GM19238 (cell line): Measurements from ENCODE around the gene ADARB1.
A peak's percentile ranks its signal among the peaks of the same experiment; 100 is the strongest.

Source experiments
- DNase-seq: peaks from one replicate; pipeline ENCODE4 v3.0.0; 2011; ENCODE audit warnings: low spot score; ENCODE audit not compliant: insufficient read length

ADARB1 gene

DNA sequence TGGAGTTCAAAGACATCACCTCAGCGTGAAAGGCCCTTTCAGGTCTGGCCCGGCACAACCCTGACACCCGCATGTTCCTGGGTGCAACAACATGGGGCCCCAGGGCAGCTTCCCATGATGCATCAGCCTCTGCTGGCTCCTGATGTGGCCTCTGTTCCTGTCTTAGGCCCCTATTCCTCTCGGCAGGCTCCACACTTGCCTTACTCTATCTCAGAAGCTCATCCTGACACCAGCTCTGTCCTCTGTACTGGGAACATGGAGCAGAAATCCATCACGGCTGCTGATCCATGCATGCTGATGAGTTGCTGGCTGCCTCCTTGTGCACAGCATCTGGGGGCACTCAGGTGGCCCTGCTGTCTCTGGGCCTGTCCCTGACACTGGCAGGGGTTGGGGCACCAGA, 74.6 kb downstream of the ADARB1 start:
- no peak for DNase-seq

DNA sequence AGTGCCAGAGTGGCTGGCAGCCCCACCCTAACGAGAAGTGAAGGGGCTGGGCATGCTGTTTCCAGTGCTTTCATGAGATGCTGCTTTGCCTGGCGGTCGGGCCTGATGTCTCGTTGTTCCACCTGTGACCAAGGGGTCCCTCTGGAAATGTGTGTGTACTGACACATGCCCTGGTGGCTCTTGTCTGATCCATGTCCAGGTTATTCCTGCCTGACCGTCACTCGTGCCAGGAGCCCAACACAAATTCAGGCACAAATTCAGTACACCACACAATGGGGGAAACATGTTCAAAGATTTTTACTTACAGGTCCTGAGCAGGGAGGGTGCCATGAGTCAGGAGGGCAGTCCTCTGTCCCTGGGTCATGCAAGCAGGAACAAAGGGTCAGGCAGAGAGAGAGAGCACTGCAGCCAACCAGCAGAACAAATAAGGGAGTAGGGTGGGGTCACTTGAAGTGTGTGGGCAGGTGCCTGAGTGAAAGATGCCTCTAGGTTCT, 76.3 kb downstream of the ADARB1 start:
- DNase-seq: no peak

DNA sequence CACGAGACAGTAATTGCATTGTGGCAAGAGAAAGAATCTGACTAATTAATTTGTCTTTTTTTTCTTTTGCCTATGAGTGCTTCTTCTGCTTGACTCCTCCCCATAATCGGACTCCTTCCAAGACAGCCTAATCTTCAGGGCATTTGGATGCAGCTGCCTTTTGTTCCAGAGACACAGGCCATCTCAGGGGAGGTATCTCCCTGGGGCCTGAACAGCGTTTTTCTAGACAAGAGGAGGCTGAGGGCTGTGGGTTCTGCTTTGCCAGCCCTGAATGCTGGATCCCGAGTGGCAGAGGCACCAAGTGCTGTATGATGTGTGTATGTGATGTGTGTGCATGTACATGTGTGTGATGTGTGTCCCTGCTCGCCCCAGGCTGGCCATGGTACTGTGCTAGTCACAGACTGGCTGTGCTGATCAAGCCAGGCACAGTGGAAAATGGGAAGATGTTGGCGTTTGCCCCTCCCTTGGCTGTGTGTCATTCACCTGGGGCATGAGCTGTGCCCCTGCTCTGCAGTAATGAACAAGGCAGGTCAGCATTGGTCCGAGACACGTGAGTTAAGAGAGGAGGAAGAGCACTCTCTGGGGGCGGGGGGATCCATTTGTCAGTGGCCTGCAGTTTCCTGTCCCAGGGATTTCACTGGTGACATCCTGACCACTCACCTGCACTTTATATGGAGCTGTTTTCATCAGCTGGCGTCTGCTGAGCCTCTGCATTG, 77.2 kb downstream of the ADARB1 start:
- DNase-seq: no peak

DNA sequence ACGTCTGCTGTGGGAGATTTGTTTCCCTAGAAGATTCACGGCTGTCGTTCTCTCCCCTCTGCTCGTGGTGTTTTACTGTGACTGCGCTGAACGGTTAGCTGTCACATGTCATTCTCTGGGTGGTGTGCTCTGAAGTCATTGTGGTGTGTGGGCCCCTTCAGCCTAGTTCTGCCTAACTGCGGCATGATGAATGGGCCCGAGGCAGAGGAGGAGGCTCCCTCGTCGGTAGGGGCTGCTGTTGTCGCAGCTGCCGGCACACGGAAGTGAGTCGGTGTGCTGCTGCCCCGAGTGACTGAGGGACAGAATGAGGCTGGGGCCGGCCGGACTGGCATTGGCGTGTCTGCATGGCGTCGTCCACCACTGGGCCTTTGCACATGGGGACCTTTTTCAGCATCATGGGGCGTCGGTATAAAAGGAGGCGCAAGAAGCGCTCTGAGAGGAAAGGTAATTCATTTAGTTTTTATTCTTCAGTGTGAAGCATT, 77.9 kb downstream of the ADARB1 start:
- DNase-seq: peak; percentile 42

DNA sequence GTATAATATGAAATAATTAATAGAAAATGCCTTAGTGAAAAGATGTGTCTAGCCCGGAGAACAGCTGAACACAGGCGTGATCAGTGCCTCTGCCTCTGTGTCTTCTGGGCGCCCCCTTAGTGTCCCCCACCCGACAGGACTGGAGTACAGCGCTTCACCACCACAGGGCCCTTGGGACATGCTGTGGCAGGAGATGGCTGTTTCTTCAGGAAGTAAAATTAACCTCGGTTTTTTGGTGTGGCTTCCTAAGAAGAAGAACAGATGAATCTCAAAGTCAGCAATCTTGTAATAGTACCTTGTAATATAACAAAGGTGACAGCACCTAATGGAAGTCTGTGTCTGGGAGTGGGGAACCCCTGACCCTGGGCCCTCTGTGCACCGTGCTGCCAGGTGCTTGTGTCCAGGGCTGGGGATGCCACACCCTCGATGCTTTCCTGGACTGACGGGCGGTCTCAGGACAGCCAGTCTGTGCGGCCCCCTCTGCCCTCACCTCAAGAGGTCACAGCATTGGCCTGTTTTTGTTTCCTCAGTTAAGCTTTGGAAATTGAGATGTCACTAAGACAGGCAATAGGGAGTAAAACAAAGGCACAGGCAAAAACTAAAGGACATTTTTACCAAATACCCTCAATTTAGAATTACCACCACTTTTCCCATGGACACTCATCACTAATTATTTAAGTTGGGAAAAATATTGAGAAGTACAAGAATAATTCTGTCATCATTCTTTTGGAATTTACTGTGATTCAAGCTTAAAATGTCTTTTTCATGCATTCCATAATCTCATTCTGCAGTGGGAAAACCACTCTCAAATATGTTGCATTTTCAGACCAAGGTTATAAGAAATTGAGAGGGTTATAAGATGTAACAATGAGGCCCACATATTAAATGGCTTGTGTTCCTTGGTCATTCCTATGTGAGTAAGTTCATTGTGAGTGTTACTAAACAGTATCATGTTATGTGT, 79.3 kb downstream of the ADARB1 start:
- DNase-seq: no peak

DNA sequence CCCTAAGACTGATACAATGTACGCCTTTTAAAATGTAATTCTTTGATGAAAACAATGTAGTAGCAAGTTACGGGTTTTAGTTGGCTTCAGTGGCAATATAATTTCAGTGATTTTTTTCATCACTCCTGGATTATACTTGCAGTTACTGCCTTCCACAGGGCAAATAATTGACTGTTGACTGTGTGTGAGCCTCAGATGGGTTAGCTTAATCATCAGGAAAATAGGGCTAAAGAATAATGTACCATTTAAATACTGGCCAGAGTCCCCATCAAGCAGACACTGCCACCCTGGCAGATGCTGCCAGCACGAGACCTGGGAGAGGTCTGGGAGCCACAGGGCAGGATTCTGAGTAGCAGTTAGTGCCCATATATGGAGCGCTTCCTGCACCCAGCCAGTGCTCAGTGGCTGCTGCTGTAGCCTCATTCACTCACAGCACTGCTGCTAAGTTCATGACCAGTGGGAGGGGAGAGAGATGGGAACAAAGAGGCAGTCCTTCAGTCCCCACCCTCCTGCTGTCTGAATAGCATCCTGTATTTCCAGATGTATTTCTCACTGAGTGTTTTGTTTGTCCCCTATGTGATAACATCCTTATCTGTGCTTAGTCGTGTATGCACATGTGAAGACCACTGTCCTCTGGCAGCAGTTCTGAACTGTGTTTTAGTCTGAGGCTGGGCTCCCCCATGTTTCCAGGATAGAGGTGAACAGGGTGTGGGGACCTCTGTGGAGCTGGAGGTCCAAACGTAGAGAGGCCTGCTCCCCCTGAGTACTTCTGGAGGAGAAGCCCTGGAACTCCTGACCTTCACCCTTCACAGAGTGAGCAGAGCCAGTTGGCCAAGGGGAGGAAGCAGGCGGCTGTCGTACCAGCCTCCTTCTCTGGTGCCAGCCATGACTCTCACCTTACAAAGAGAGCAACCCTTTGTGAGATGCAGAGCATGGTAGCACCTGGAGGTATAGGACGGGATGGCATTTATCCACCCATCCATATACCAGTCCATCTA, 80.4 kb downstream of the ADARB1 start:
- no peak for DNase-seq

DNA sequence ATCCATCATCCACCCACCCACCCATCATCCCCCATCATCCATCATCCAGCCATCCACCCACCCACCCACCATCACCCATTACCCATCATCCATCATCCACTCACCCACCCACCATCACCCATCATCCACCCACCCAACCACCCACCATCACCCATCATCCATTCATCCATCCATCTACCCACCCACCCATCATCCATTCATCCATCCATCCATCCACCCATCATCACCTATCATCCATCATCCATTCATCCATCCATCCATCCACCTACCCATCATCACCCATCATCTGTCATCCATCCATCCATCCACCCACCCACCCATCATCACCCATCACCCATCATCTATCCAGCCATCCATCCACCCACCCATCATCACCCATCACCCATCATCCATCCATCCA, 81.5 kb downstream of the ADARB1 start:
- no peak for DNase-seq

DNA sequence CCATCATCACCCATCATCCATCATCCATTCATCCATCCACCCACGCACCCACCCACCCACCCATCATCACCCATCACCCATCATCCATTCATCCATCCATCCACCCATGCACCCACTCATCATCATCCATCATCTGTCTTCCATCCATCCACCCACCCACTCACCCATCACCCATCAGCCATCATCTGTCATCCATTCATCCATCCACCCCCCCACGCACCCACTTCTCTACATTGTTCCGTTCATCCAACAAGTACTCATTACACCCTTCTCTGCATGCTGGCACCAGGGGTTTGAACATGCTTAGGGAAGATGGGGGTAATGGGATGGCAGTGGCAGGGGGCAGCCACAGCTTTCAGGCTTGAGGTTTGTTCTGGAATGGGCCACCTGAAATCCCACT, 82.1 kb downstream of the ADARB1 start:
- DNase-seq: no peak

DNA sequence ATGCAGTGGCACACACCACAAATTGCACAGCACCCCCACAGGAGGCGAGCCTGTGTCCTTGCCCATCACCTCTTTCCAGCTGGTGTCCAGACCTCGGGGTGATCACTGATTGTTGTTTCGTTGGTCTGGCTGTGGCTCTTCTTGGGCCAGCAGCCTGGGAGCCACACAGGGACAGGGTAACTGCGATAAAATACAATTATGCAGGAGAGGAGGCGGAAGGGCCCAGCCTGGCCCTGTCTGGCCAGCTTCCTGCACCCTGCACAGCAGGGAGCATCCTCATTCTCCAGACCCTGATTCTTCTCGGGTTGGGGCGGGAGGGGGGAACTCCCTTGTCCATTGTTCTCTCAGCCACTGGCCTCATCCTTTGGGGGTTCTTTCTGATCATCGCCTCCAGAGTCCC, 83.6 kb downstream of the ADARB1 start:
- no peak for DNase-seq

DNA sequence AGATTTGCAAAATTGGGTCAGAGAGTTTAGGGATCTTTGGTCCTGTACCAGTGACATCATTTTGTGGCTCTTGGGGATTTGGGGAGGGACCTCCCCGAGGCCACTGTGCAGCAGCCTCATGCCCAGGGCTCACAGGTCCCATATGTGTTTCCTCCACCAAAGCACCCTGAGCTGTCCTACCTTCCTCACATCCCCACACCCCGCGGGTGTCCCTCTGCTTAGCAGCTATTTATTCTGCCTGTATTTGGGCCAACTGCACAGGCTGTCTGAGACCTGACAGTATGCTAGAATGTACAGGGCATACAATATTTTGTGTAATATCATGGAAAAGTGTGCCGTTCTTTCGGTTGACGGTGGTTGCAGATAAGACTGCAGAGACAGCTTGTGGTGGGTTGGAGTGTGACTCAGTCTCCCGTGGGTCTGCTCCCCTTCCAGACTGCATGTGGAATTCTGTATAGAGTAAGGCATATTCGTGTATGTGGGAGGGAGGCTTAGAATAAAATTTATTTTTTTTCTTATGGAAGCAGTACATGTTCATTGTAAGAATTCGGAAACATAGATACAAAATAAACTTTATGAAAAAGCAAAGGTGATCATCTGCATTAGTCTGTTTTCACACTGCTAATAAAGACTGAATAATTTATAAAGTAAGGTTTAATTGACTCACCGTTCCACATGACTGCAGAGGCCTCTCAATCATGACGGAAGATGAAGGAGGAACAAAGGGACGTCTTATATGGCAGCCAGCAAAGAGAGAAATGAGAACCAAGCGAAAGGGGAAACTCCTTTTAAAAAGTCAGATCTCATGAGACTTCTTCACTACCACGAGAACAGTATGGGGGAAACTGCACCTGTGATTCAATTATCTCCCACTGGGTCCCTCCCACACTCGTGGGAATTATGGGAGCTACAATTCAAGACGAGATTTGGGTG, 84.4 kb downstream of the ADARB1 start:
- DNase-seq: no peak

DNA sequence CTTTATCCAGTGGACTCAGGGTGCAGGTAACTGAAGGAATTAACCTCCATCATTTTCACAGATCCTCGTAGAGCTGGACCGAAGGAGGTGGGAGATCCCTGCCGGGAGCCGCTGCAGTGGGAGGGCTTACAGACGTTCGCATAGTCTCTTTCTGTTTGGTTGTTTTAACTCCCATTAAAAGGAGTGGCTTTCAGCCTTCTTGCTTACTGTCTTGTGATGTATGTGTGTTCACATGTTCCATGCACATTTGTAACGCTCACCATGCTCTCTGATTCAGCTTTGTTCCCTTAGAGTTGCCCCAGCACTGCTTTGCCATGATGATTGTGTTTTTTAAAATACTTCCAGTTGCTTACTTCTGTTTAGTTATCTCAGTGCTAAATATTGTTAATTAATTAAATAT, 85.8 kb downstream of the ADARB1 start:
- no peak for DNase-seq

DNA sequence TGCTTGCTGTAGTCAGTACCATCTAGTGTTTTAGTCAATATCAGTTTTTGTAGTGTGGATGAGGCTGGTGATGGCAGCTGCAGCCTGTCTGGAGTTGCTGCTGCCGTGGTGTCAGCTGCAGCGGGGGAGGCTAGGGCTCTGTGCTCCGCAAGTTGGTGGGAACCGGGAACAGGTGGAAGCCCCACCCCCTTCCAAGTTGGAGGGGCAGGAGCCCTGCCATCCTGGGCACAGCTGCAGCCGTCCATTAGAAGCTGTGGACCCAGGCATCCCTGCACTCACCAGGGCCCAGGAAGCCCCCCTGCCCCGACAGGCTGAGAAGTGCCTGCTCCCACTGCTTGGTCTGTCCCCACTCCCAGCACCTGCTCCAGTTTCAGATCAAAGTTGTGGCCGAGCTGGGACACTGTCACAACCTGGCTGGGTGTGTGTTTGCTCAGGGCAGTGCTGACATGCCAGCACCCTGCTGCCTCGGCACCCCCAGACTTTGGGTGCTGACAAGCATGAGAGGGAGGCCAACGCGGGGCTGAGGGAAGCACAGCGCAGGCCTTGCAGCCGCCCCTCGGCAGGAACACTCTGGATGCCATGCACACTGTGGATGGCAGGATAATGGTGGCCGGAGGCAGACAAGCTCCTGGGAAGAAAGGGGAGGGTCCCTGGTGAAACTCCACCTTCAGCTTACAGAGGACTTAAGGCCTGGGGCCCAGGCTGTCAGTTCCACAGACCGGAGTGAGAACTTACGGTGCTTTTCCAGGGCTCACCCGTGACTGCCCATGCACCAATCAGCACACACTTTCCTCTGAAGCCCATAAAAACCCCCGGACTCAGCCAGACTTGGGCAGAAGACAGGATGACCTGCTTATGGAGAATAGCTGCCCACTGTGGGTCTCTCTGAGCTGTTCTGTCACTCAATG, 86.9 kb downstream of the ADARB1 start:
- DNase-seq: no peak

DNA sequence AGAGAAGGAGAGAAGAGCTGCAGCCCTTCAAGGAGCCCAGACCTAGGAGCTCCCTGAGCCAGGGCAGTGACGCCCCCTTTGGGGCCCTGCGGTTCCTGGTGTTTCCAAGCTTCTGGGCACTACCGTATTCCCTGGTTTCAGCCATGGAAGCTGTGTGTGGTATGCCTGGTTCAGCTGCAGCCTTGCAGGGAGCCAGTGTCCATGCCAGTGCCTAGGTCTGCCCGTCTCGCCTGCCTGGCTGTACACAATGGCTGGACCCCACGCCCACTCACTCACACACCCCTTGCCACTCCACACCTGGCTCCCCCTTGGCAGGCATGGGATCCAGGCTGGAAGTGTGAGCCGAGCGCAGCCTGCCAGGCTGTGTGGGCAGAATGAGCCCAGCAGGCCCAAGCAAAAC, 87.7 kb downstream of the ADARB1 start:
- no peak for DNase-seq

DNA sequence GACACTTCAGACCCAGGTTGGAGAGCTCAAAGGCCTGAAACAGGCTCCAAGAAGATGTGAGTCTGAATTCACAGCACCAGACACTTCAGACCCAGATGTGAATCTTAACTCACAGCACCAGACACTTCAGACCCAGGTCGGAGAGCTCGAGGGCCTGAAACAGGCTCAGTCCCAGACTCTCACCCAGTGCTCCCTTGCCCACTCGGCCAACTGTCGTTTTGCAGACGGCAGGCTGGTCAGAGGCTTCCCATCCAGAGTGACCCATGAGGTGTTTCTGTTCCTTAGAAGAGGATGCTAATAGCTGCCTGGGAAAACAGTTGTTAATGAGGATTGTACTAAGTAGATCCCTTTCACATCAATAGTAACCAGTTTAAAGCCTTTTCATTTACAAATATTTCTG, 88.4 kb downstream of the ADARB1 start:
- no peak for DNase-seq

DNA sequence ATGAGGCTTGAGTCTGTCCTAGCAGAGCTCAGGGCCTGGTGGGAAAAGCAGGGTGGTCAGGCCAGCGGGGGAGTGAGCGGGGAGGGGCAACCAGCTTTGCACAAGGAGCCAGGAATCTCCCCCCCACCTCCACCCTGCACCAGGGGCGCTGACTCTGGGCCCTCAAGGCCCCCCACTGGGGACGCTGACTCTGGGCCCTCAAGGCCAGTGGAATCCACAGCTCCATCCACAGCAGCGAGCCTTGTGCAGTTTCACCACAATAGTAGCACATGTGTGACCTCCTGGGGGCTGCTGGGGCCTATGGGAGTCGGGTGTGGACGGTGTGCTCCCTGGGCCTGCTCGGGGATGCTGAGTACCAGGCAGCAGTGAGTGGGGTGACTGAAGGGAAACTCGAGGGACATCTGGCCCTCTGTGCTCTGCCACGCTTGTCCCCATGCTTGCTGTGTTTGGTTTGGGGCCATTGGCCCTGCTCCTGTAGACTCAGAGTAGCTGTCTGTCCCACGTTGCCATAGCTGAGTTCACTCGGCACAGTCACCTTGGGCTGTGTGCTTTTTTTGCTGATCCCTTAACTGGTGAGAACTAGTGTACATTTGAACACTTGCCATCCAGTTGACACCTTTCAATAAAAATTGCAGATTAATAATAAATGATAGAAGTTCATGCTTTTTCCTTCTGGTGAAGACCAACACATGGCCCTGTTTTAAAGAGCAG, 89.2 kb downstream of the ADARB1 start:
- no peak for DNase-seq

DNA sequence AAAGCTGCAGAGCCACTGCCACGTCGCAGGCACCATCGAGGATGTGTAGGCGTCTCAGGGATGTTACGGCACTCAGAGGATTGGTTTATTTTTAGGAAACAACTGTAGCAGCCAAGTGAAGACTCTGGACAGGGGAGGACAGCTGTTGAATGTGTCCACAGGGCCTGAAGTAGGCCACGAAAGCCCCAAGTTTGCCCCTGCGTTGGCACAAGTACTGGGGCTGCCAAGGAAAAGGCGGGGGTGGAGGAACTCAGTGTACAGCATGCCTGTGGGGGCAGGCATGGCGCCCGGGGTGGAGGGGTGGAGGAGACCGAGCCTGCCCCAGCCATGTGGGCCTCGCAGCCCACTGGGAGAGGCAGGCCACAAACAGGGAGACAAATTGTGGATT, 89.7 kb downstream of the ADARB1 start:
- no peak for DNase-seq

DNA sequence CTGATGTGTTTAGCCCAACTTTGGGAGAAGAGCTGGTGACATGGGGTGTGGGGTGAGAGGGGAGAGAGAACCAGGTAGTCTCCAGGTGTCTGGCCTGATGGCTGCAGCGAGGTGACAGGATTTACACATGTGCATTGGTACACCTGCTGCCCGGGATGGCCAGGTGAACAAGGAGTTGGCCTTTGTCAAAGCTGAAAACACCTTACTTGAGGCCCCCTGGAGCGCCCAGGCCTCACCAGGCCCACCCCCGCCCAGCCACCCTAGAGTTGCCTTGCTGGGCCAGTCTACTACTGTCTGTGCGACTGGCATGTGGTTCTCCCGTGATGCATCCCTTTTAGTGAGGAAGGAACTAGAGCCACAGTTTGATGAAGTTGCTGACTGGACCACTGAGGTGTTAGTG, 90.5 kb downstream of the ADARB1 start:
- no peak for DNase-seq

DNA sequence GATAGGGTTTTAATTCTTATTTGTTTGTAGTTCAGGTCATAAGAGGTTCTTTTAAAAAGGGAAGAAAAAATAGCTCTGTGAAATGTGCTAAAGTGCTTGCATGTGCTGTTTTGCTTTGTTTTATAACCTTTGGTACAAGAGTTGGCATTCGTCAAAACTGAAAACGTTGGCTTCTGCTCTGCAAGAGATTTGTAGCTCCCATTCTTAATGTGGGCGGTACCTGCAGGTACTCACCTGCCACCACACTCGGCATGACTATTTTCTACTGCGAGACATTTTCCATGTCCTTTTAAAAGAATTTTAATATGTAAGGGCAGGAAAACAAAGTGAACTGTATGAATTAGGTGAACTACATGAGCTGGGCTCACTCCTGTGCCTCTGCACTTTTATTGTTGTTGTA, 92.6 kb downstream of the ADARB1 start:
- DNase-seq: no peak
